HG03354 (cell line): Measurements from ENCODE around the gene ESYT2.

Source experiments
- ATAC-seq: cut with Tn5 transposase; IDR thresholded peaks from one replicate; pipeline ENCODE4 v1.9.1; 2021; ENCODE audit warnings: mild to moderate bottlenecking; ENCODE audit not compliant: unreplicated experiment, poor library complexity, severe bottlenecking

ESYT2 gene

GRCh38 chr7:158682456-158682855 lies 146.9 kb downstream of the ESYT2 start:
- ATAC-seq, result no peak
